ENCODE data around the gene RDM1. TPM values are rescaled to one million over a fixed set of nuclear protein-coding genes. Genes with fewer than 3 reads are reported as not detected.
A peak's percentile ranks its signal among the peaks of the same experiment; 100 is the strongest.

Gene RDM1
- polyA plus RNA-seq, 2 donors: 0.55 TPM

DNA sequence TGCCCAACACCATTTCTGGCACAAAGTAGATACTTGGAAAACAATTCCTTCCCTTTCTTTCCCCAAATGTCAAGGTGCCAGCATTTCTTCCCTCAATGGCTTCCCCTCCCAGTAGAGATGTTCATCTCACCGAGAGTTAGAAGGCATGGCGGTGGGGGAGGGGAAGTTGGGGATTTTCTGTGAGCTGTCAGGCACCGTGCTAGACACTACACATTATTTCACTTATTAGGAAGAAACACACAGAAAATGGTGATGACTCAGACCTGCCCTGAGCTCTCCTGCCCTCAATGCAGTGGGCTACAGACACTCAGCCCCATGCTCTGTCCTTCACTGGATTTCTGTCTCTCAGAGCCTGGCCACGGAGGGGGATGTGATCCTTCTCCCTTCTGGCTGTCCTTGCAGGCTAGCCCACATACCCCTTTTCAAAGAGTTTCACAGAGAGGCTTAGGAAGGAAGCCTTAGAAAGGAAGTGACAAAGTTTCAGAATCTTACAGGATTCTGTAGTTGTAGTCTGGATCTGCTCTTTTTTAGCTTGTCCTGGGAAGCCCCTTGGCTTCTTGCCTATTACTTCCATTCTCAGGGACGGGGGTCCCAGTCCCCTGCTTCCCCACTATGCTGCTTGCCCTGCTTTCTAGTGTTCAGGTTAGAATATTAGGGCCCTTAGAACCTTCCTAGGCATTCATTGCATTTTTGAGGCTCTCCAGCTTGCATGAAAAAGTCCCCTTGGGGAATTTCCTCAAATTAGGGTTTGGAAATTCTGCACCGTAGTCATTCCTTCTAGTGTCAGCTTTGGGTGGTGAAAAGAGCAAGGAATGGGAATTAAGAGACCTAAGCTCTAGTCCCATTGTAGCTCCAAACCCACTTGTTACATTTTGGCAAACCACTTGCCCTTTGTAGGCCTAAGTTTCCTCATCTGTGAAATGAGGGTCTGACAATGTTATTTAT, 38.2 kb downstream of the RDM1 start:
- Histone ChIP-seq H3K27me3 (ENCODE audit: control insufficient read depth in 1 of 2, insufficient read depth in 2 of 2, low read length in 2 of 2) (no peaks in the 10 kb centered on the region), H3K9me3 (ENCODE audit: control insufficient read depth in 2 of 2, insufficient read depth in 1 of 2, low read depth in 1 of 2, low read length in 1 of 2) (no peaks in the 10 kb centered on the region), H3K4me1 (ENCODE audit: control insufficient read depth in 2 of 2, insufficient read depth in 2 of 2, low read length in 1 of 2) (peaks cover 0 to 2% of the 10 kb centered on the region in 2 donors), H3K36me3 (ENCODE audit: control insufficient read depth in 2 of 2, insufficient read depth in 2 of 2, low read length in 1 of 2) (no peaks in the 10 kb centered on the region), H3K27ac (ENCODE audit: low read depth in 2 of 2, low read length in 1 of 2) (no peak overlapping the region), H3K4me3 (ENCODE audit: low read depth in 1 of 2, low read length in 2 of 2) (no peak overlapping the region)
- whole genome bisulfite sequencing, 2 donors: 29 to 40% methylated on average over 6 of the region's 6 CpGs

DNA sequence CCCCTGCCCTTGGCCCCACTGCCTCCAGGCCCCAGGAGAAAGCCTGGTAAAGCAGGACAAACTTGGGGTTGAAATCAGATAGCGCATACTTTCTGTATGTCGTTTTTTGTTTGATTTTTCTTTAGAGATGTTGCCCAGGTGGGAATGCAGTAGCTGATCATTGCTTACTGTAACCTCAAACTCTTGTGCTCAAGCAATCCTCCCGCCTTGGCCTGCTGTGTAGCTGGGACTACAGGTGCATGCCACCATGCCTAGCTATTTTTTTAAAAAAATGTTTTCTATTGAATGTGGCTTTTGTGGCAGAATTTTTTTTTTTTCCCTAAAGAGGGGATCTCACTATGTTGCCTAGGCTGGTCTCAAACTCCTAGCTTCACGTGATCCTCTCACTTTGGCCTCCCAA, 39.3 kb downstream of the RDM1 start:
- Histone ChIP-seq H3K27ac (ENCODE audit: low read depth in 2 of 2, low read length in 1 of 2) (no peak overlapping the region), H3K9me3 (ENCODE audit: control insufficient read depth in 2 of 2, insufficient read depth in 1 of 2, low read depth in 1 of 2, low read length in 1 of 2) (no peaks in the 10 kb centered on the region)
- 79 to 85% methylated on average over 4 of the region's 4 CpGs for WGBS, 2 donors

DNA sequence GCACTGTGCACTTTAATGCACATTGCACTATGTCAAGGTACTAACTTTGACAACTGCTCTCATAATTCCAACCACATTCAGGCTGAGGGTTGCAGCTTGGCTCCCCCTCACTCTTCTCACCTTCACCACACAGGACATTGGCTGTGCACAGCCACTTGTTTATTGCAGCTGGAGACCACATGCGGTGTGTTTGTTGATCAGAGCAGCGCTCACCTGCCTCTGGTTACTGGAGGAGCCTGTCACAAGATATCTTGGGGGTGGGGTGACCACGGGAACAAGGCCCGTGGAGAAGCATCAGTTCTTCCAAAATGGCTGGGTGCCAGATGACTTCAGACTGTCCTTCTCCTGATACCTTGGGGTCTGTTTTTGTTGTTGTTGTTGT, 39.8 kb downstream of the RDM1 start:
- H3K27me3 ChIP-seq (ENCODE audit: control insufficient read depth in 1 of 2, insufficient read depth in 2 of 2, low read length in 2 of 2): no peaks in the 10 kb centered on the region
- no peak overlapping the region for H3K4me3 ChIP-seq (ENCODE audit: low read depth in 1 of 2, low read length in 2 of 2)
- H3K4me1 ChIP-seq (ENCODE audit: control insufficient read depth in 2 of 2, insufficient read depth in 2 of 2, low read length in 1 of 2): no peaks in the 10 kb centered on the region
- H3K36me3 ChIP-seq (ENCODE audit: control insufficient read depth in 2 of 2, insufficient read depth in 2 of 2, low read length in 1 of 2): no peaks in the 10 kb centered on the region
- H3K9me3 ChIP-seq (ENCODE audit: control insufficient read depth in 2 of 2, insufficient read depth in 1 of 2, low read depth in 1 of 2, low read length in 1 of 2): no peaks in the 10 kb centered on the region
- 47 to 58% methylated on average over 4 of the region's 4 CpGs for WGBS, 2 donors
- no peak overlapping the region for H3K27ac ChIP-seq (ENCODE audit: low read depth in 2 of 2, low read length in 1 of 2)

More for the DNA sequence above, 39.3 kb downstream of the RDM1 start:
- H3K4me3 ChIP-seq (ENCODE audit: low read depth in 1 of 2, low read length in 2 of 2): no peak overlapping the region
- H3K4me1 ChIP-seq (ENCODE audit: control insufficient read depth in 2 of 2, insufficient read depth in 2 of 2, low read length in 1 of 2): peaks cover 0 to 2% of the 10 kb centered on the region in 2 donors
- no peaks in the 10 kb centered on the region for H3K27me3 ChIP-seq (ENCODE audit: control insufficient read depth in 1 of 2, insufficient read depth in 2 of 2, low read length in 2 of 2)
- no peaks in the 10 kb centered on the region for H3K36me3 ChIP-seq (ENCODE audit: control insufficient read depth in 2 of 2, insufficient read depth in 2 of 2, low read length in 1 of 2)

DNA sequence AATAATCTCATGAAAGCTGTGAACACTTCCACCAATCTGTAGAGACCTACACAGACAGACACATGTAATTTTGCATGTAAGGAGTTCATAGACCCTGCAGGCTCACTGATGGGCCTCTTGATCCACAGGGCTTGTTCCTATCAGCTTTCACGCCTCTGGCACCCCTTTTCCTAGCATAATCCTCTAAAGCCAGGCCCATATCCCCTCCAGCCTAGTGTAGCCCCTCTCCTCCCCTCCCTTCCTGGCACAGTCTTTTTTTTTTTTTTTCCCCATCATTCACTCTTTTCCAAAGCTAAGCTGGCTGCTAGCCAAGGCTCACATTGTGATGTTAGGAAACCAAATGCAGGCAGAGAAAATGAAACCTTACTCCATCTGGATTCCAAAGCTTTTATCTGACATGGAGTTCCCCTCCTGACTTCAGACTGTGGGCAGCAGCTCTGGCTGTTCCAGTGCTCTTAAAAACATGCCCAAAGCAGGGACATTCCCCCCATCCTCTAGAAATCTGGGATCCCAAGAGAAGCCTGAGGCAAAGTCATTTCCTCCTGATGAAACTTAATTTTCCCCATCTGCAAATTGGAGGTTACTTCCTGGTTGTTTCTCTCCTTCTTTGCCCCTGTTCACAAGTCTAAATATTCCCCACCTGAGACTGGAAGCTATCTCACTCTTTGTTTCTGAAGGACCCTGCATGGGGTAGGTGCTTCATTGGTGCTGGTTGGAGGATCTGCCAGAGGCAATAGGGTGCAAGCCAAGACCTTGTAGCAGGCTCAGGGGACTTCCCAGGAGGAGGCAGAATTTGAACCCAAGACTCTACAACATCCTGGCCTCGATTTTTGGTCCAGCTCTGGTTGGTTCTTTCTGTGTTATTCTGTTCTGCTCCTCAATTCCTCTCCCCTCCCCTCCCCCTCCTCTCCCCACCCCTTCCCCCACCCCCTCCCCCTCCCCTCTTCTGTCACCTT, 40.5 kb downstream of the RDM1 start:
- WGBS, 2 donors: 67 to 73% methylated on average over 2 of the region's 2 CpGs
- Histone ChIP-seq H3K36me3 (ENCODE audit: control insufficient read depth in 2 of 2, insufficient read depth in 2 of 2, low read length in 1 of 2) (no peaks in the 10 kb centered on the region), H3K9me3 (ENCODE audit: control insufficient read depth in 2 of 2, insufficient read depth in 1 of 2, low read depth in 1 of 2, low read length in 1 of 2) (no peaks in the 10 kb centered on the region), H3K4me1 (ENCODE audit: control insufficient read depth in 2 of 2, insufficient read depth in 2 of 2, low read length in 1 of 2) (no peaks in the 10 kb centered on the region), H3K27ac (ENCODE audit: low read depth in 2 of 2, low read length in 1 of 2) (peak overlapping the region in 1 of 2 donors; percentile 7), H3K4me3 (ENCODE audit: low read depth in 1 of 2, low read length in 2 of 2) (no peak overlapping the region), H3K27me3 (ENCODE audit: control insufficient read depth in 1 of 2, insufficient read depth in 2 of 2, low read length in 2 of 2) (no peaks in the 10 kb centered on the region)

DNA sequence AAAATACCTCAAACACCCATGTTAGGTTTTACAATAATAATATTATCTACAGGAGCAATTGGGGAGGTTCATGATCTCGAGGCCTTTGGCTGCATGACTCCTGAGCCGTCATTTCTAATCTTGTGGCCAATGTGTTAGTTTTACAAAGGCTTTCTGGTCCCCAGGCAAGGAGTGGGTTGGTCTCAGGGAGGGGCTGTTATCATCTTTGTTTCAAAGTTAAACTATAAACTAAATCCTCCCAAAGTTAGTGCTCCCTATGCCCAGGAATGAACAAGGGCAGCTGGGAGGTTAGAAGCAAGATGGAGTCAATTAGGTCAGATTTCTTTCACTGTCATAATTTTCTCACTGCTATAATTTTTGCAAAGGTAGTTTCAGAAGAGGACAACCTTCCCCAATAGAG, 41.3 kb downstream of the RDM1 start:
- H3K27me3 ChIP-seq (ENCODE audit: control insufficient read depth in 1 of 2, insufficient read depth in 2 of 2, low read length in 2 of 2): no peaks in the 10 kb centered on the region
- H3K9me3 ChIP-seq (ENCODE audit: control insufficient read depth in 2 of 2, insufficient read depth in 1 of 2, low read depth in 1 of 2, low read length in 1 of 2): no peaks in the 10 kb centered on the region
- H3K27ac ChIP-seq (ENCODE audit: low read depth in 2 of 2, low read length in 1 of 2): peak overlapping the region in 1 of 2 donors; percentile 13
- WGBS, 2 donors: 78 to 88% methylated on average over 2 of the region's 2 CpGs
- no peaks in the 10 kb centered on the region for H3K36me3 ChIP-seq (ENCODE audit: control insufficient read depth in 2 of 2, insufficient read depth in 2 of 2, low read length in 1 of 2)
- H3K4me1 ChIP-seq (ENCODE audit: control insufficient read depth in 2 of 2, insufficient read depth in 2 of 2, low read length in 1 of 2): no peaks in the 10 kb centered on the region
- H3K4me3 ChIP-seq (ENCODE audit: low read depth in 1 of 2, low read length in 2 of 2): no peak overlapping the region

DNA sequence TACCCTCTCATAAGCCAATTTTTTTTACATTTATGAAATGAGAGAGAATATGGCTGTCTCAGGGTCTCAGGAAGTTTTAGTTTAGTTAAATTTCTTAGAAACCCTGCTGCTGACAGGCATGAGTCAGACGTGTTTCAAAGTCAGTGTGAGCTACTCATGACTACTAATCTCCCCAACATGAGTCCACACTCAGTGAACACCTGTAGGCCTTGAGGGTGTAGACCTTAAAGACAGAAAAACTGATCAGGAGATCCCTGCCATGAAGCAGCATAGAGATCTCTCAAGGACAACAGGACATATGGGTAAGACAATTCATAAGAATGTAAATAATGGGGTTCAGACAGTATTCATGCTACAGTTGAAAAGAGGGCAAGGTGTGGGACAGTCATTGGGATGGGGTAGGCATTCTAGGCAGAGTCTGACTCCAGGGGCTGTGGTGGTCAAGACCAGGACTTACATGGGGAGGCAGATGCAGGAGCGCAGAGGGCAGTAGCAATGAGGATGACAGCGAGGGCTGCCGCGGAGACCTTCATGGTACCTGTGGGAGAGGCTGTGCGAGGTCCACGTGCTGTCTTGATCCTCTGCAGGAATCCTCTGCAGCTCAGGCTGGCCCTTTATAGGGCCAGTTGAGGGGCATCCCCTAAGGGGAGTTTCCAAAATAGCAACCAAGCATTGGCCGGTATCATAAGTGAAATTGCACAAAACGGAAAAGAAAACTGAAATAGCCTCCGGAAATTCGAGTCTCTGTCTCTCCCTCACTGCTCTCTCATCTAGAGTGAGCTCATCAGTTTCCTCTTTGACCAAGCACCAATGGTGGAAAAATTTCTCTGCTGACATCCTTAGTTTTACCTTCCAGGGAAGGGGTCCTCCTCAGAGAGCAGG, 50.6 kb downstream of the RDM1 start, which contains the start of gene CCL5:
CCL5 (minus strand) TSS at position 588 of the 882 bp plus-strand sequence.
- H3K27me3 ChIP-seq (ENCODE audit: control insufficient read depth in 1 of 2, insufficient read depth in 2 of 2, low read length in 2 of 2): no peaks in the 10 kb centered on the region
- H3K4me3 ChIP-seq (ENCODE audit: low read depth in 1 of 2, low read length in 2 of 2): peak within 1 kb of the TSS in 1 of 2 donors; percentile 4
- no peak within 1 kb of the TSS for H3K27ac ChIP-seq (ENCODE audit: low read depth in 2 of 2, low read length in 1 of 2)
- no peaks in the 10 kb centered on the region for H3K4me1 ChIP-seq (ENCODE audit: control insufficient read depth in 2 of 2, insufficient read depth in 2 of 2, low read length in 1 of 2)
- WGBS, 2 donors: 52 to 63% methylated on average over 11 of the region's 11 CpGs
- H3K9me3 ChIP-seq (ENCODE audit: control insufficient read depth in 2 of 2, insufficient read depth in 1 of 2, low read depth in 1 of 2, low read length in 1 of 2): no peaks in the 10 kb centered on the region
- no peaks in the 10 kb centered on the region for H3K36me3 ChIP-seq (ENCODE audit: control insufficient read depth in 2 of 2, insufficient read depth in 2 of 2, low read length in 1 of 2)

DNA sequence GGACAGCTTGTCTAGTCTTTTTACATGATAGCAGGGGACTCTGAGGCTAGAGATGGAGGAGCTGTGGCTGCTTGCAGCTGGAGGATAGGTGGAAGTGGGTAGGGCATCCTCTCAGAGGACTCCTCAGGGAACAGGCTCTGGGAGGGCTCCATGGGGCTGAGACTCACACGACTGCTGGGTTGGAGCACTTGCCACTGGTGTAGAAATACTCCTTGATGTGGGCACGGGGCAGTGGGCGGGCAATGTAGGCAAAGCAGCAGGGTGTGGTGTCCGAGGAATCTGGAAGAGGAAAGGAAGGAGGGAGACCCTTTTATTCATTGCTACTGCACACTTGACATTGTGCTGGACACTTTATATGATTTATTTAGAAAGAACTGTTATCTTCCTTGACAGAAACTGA, 52.2 kb downstream of the RDM1 start:
- H3K4me3 ChIP-seq (ENCODE audit: low read depth in 1 of 2, low read length in 2 of 2): no peak overlapping the region
- H3K36me3 ChIP-seq (ENCODE audit: control insufficient read depth in 2 of 2, insufficient read depth in 2 of 2, low read length in 1 of 2): no peaks in the 10 kb centered on the region
- H3K9me3 ChIP-seq (ENCODE audit: control insufficient read depth in 2 of 2, insufficient read depth in 1 of 2, low read depth in 1 of 2, low read length in 1 of 2): no peaks in the 10 kb centered on the region
- 64 to 68% methylated on average over 4 of the region's 4 CpGs for WGBS, 2 donors
- H3K27me3 ChIP-seq (ENCODE audit: control insufficient read depth in 1 of 2, insufficient read depth in 2 of 2, low read length in 2 of 2): no peaks in the 10 kb centered on the region
- H3K4me1 ChIP-seq (ENCODE audit: control insufficient read depth in 2 of 2, insufficient read depth in 2 of 2, low read length in 1 of 2): no peaks in the 10 kb centered on the region
- no peak overlapping the region for H3K27ac ChIP-seq (ENCODE audit: low read depth in 2 of 2, low read length in 1 of 2)

DNA sequence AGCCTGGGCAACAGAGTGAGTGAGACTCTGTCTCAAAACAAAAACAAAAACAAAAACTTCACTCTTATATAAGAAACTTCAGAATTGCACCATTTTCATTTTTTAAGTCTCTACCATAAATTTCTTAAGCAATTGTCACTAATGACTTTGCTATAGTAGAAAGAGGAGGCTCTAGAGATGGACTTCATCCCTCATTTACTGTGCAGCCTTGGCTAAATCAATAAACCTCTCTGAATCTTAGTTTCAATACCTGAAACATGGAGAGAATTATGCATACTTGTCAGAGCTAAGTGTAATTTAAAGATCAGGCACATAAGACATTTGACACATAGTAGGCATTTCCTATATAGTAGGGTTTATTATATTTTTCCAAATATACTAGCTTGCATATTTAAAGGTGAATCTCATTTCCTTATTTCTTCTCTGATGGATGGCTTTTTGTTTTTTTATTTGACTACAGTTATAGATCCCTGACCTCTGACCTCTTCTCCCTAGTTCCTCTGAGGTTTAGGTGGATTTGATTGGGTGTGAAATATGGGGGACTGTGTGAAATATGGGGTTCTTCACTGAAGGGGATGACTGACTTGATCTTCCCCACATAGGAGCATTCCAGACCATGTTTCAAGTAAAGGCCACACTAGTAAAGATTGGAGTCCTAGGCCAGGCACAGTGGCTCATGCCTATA, 53.1 kb downstream of the RDM1 start:
- Histone ChIP-seq H3K27me3 (ENCODE audit: control insufficient read depth in 1 of 2, insufficient read depth in 2 of 2, low read length in 2 of 2) (no peaks in the 10 kb centered on the region), H3K4me3 (ENCODE audit: low read depth in 1 of 2, low read length in 2 of 2) (no peak overlapping the region), H3K9me3 (ENCODE audit: control insufficient read depth in 2 of 2, insufficient read depth in 1 of 2, low read depth in 1 of 2, low read length in 1 of 2) (no peaks in the 10 kb centered on the region), H3K27ac (ENCODE audit: low read depth in 2 of 2, low read length in 1 of 2) (no peak overlapping the region), H3K4me1 (ENCODE audit: control insufficient read depth in 2 of 2, insufficient read depth in 2 of 2, low read length in 1 of 2) (no peaks in the 10 kb centered on the region), H3K36me3 (ENCODE audit: control insufficient read depth in 2 of 2, insufficient read depth in 2 of 2, low read length in 1 of 2) (no peaks in the 10 kb centered on the region)
